Smooth muscle cell of the pulmonary artery (primary cell): Measurements from ENCODE around the gene IFIT5. TPM values are rescaled to one million over a fixed set of nuclear protein-coding genes. Genes with fewer than 3 reads are reported as not detected.

Experiments
- total RNA-seq: library from RNA; depleted of rRNA; stranded (reverse); fragments of >200 nt; gene quantifications from 2 replicates; pipeline ENCODE4 v1.2.3, GENCODE V29; 2014

The IFIT5 gene
- 10.4 and 20.9 TPM in 2 replicates for total RNA-seq

GRCh38 chr10:89414146-89414878 is at the start of gene IFIT5:
IFIT5 (plus strand) TSS chr10:89414568; CDS start chr10:89414799, 231 bp downstream.

GRCh38 chr10:89377705-89378637 is 36.4 kb upstream of the IFIT5 start, which contains the start of gene IFIT1B:
IFIT1B (plus strand) TSS chr10:89378056; CDS start chr10:89378136, 80 bp downstream.

GRCh38 chr10:89391907-89392756 is 22.2 kb upstream of the IFIT5 start, which contains the start of gene IFIT1:
IFIT1 (plus strand) TSS chr10:89392623; CDS start chr10:89392713, 90 bp downstream.

Other genes starting within 250 kb of the IFIT5 start
- gene CH25H, start 207.3 kb upstream of the IFIT5 start, total RNA-seq: 0.20 and 0.78 TPM in 2 replicates
- gene LIPA, start 162.8 kb upstream of the IFIT5 start, total RNA-seq: 54.0 and 63.7 TPM in 2 replicates
- gene IFIT2, start 112.5 kb upstream of the IFIT5 start, total RNA-seq: 3.9 and 9.5 TPM in 2 replicates
- 7.5 and 19.9 TPM in 2 replicates for gene IFIT3, start 86.6 kb upstream of the IFIT5 start, total RNA-seq
- gene IFIT1B, start 36.5 kb upstream of the IFIT5 start, total RNA-seq: 0.03 TPM in 1 of 2 replicates, not detected in the other
- gene IFIT1, start 21.9 kb upstream of the IFIT5 start, total RNA-seq: 4.4 and 22.2 TPM in 2 replicates
- gene SLC16A12, start 121.0 kb downstream of the IFIT5 start, total RNA-seq: 0.10 and 0.33 TPM in 2 replicates
- 6.6 and 7.0 TPM in 2 replicates for gene PANK1, start 230.7 kb downstream of the IFIT5 start, total RNA-seq